ENCODE data around the gene CACNA2D4. TPM values are rescaled to one million over a fixed set of nuclear protein-coding genes. Genes with fewer than 3 reads are reported as not detected.

CACNA2D4 gene
- total and polyA plus RNA-seq, 2 of the 13 experiments (the other 11 are each of a cell fraction or from before 2014, with no cell fraction given) = 14.2 to 136 TPM

DNA sequence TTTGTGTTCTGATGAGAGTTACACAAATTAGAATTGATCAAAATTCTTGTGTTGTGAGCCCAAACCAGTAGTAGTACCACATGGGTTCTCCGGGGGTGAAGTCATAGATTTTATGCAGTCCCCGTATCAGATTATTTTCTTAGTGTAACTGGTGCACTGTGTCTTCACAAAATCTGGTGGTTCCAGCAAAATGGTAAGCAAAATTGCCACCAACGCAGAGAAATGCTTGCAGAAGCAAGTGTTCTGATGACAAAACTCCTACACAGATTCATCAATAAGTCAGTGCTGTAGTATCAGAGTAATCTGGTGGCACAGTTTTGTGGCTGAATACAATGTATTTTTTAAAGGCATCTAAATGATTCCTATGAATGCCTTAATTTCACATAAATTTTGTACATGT is 1.3 kb upstream of the CACNA2D4 start:
- TF ChIP-seq REPIN1 (CRISPR knock-in tag; IDR thresholded peaks at IDR 0.05; ENCODE audit: borderline replicate concordance, low read depth) (no peak), SRSF1 (optimal IDR thresholded peaks at IDR 0.05; ENCODE audit: low read depth, low read length) (no peak), ZNF205 (CRISPR knock-in tag; IDR thresholded peaks at IDR 0.05) (no peak), FOXO1 (CRISPR knock-in tag; IDR thresholded peaks at IDR 0.05) (no peak), ZNF30 (CRISPR knock-in tag; IDR thresholded peaks at IDR 0.05) (no peak), ZNF615 (CRISPR knock-in tag; IDR thresholded peaks at IDR 0.05; ENCODE audit: borderline replicate concordance) (no peak), ZNF335 (CRISPR knock-in tag; IDR thresholded peaks at IDR 0.05) (no peak)
- TF ChIP-seq, protein P1, sequence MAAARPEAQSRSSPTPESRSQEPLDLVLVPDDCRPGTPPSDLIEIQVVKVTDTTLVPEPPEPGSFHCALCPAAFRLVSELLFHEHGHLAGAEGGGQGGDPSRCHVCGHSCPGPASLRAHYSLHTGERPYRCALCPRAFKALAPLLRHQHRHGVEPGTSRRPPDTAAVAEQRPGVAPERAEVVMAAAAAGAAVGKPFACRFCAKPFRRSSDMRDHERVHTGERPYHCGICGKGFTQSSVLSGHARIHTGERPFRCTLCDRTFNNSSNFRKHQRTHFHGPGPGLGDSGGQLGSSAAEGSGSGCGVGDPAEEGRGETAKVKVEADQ (CRISPR knock-in tag; IDR thresholded peaks at IDR 0.05; ENCODE audit: borderline replicate concordance) = no peak
- TF ChIP-seq, protein P2, sequence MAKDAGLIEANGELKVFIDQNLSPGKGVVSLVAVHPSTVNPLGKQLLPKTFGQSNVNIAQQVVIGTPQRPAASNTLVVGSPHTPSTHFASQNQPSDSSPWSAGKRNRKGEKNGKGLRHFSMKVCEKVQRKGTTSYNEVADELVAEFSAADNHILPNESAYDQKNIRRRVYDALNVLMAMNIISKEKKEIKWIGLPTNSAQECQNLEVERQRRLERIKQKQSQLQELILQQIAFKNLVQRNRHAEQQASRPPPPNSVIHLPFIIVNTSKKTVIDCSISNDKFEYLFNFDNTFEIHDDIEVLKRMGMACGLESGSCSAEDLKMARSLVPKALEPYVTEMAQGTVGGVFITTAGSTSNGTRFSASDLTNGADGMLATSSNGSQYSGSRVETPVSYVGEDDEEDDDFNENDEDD (CRISPR knock-in tag; IDR thresholded peaks at IDR 0.05; ENCODE audit: borderline replicate concordance) = no peak
- ChIA-PET CTCF (ENCODE audit: low intra/inter-chr PET ratio, low total read pairs) (no interaction called here), POLR2A (no interaction called here)
- no peaks in the 10 kb centered on the region for H3K36me3 ChIP-seq (replicated peaks in 1 of 2; ENCODE audit: control insufficient read depth in 1 of 2, insufficient read depth in 2 of 2, low read length in 2 of 2)
- no TSS peak for BruUV-seq (replicated peaks)
- intact Hi-C loops (cut with micrococcal nuclease; ENCODE audit: unreplicated experiment) (no loop called here), in situ Hi-C loops (cut with HindIII; ENCODE audit: extremely low pct_ligation_motif_present, low pct_unique_long_range_greater_than_20kb) (no loop called here)
- H3K4me1 ChIP-seq (ENCODE audit: insufficient read depth, low read length) = peaks cover 18% of the 10 kb centered on the region; the same call in 1 of the 2 replicates
- FAIRE-seq (no peak), ATAC-seq (no peak), DNase-seq (ENCODE audit: low spot score) (no peak)
- H3K4me3 ChIP-seq (replicated peaks in 1 of 3; ENCODE audit: insufficient read depth in 1 of 3, low read depth in 2 of 3, low read length in 3 of 3) = no peak overlapping the region
- no peak overlapping the region for H3K9ac ChIP-seq (ENCODE audit: insufficient read depth, low read depth, low read length)
- H3K79me2 ChIP-seq (ENCODE audit: insufficient read depth, low read length) = no peaks in the 10 kb centered on the region
- H3K9me3 ChIP-seq (ENCODE audit: low read length) = no peaks in the 10 kb centered on the region
- no peaks in the 10 kb centered on the region for H4K20me1 ChIP-seq (ENCODE audit: insufficient read depth, low read length)
- no peak overlapping the region for H3K4me2 ChIP-seq (ENCODE audit: low read depth, low read length)
- H3K27ac ChIP-seq (ENCODE audit: extremely low read length, insufficient read depth, low read length) = no peak overlapping the region
- WGBS (ENCODE audit: low lambda C conversion rate) = 57% methylated on average over 3 of the region's 3 CpGs
- no peak overlapping the region for H2AFZ ChIP-seq (ENCODE audit: low read length)
- H3K27me3 ChIP-seq (ENCODE audit: control insufficient read depth in 1 of 2, insufficient read depth in 2 of 2, low read length in 2 of 2) = peaks cover 7 to 45% of the 10 kb centered on the region in 2 experiments
